HG02642 (cell line): Measurements from ENCODE around the gene MRPS18B.

Experiments used
- ATAC-seq: cut with Tn5 transposase; IDR thresholded peaks from one replicate; pipeline ENCODE4 v1.9.1; 2021; ENCODE audit warnings: mild to moderate bottlenecking; ENCODE audit not compliant: unreplicated experiment, poor library complexity

The MRPS18B gene

DNA sequence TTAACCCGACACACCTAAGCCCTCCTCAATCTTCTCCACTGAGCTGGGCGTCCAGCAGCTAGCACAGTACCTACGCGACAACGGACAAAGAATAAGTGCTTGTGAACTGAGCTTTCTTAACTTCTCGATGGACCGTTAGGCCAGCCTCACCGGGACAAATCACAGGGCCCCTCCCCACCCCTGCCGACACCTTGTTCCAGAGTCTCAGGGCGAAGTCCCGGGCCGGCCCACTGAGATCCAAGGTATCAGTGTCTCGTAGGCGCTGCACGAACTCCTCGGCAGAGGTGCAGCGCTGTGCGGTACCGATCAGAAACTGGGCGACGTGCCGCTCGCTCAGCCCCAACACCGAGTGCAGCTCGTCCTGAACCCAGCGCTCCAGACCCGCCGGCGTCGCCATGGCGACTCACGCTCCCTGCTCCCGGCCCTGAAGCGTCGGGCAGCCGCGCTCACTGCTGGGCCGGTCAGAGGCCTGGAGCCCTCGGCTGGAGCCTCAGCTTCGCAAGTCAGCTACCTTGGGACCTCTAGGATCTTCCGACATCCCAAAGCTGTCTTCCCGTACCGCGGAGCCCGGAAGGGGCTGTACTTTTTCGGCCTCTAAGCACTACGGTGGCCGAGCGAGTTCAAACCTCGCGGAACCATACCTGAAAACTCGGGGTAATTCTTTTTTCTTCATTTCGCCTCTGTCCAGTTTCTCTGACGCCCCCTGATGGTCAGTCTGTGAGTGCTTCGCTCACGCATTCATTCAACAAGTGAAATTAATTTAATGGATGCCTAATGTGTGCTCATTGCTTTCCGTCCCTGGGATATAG lies 55.0 kb downstream of the MRPS18B start, which contains the start of gene DHX16:
TSS of gene DHX16 (minus strand) at position 562 of the 809 bp plus-strand sequence. CDS start at position 397, 165 bp downstream.
- ATAC-seq = peak; percentile 78
